ENCODE results near the gene TCTN1.

- TF ChIP-seq, protein P1, sequence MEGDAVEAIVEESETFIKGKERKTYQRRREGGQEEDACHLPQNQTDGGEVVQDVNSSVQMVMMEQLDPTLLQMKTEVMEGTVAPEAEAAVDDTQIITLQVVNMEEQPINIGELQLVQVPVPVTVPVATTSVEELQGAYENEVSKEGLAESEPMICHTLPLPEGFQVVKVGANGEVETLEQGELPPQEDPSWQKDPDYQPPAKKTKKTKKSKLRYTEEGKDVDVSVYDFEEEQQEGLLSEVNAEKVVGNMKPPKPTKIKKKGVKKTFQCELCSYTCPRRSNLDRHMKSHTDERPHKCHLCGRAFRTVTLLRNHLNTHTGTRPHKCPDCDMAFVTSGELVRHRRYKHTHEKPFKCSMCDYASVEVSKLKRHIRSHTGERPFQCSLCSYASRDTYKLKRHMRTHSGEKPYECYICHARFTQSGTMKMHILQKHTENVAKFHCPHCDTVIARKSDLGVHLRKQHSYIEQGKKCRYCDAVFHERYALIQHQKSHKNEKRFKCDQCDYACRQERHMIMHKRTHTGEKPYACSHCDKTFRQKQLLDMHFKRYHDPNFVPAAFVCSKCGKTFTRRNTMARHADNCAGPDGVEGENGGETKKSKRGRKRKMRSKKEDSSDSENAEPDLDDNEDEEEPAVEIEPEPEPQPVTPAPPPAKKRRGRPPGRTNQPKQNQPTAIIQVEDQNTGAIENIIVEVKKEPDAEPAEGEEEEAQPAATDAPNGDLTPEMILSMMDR (IDR thresholded peaks at IDR 0.05; ENCODE audit: low read length), result no peak
- TF ChIP-seq EZH2 (IDR thresholded peaks at IDR 0.05; ENCODE audit: borderline replicate concordance, low read length), result no peak
Observed at GRCh38 chr12:110661337-110661972, 47.5 kb downstream of the TCTN1 start.
